Skin of body (tissue), 2 donors: ENCODE results near the gene GALNT17. TPM values are rescaled to one million over a fixed set of nuclear protein-coding genes. Genes with fewer than 3 reads are reported as not detected.
"Not testable (repeated sequence)": the region's sequence is repeated elsewhere in the genome, so short reads cannot be mapped to it uniquely, and the experiment has no call there.

Experiments
- DNase-seq: peaks from one replicate; lab custom pipeline; 2025; lab: John Stamatoyannopoulos, UW
- total RNA-seq: library from RNA; depleted of rRNA; stranded (reverse); fragments of >200 nt; gene quantifications from one replicate; pipeline ENCODE4 v1.2.3, GENCODE V29; 2014

The GALNT17 gene
- total RNA-seq, 1 donor from 2014 or later, result 6.3 TPM

- peak; percentile 23 for DNase-seq
Observed at GRCh38 chr7:71553306-71553705, 421.4 kb downstream of the GALNT17 start.

DNA sequence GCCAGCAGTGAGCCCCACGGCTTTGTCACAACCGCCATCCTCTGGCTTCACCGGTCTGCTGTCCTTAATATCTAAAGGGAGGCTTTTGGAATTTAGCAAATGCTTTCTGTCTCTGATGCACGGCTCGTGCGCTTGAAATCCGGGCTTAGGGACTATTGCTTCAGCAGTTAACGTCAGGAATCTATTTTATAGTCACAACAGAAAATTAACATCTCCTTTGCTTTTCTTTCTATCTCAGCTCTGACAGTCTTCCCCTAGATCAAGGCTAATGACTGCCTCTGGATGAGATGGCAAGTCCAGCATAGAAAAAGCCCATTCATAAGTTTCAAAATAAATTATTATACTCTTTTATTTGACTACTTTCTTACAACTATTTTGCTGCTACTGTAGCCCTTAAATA lies 423.8 kb downstream of the GALNT17 start:
- no peak for DNase-seq

- DNase-seq, result no peak
Observed at GRCh38 chr7:71558806-71559613, 427.1 kb downstream of the GALNT17 start.

- no peak for DNase-seq
Observed at GRCh38 chr7:71560354-71560995, 428.5 kb downstream of the GALNT17 start.

GRCh38 chr7:71563276-71563675 lies 431.3 kb downstream of the GALNT17 start:
- no peak for DNase-seq

DNA sequence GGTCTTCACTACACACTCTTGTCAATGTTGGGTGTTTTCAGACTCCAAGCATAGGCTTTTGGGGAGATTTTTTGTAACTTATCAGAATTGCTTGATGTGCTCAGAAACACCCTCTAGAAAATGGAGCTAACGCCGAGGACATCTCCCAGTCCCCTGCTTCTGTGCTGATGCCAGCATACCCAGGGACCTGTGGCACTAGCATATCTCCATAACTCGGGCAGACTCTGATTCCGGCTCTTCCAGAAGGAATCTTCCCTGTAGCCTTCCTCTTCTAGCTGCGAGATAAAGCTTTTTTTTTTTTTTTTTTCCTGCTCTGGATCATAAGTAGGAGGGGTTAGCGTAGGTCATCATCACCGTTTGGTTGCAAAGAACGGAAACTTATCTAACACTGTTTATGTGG lies 434.4 kb downstream of the GALNT17 start:
- no peak for DNase-seq

- DNase-seq, result no peak
Observed at GRCh38 chr7:71566991-71567390, 435.0 kb downstream of the GALNT17 start.

DNA sequence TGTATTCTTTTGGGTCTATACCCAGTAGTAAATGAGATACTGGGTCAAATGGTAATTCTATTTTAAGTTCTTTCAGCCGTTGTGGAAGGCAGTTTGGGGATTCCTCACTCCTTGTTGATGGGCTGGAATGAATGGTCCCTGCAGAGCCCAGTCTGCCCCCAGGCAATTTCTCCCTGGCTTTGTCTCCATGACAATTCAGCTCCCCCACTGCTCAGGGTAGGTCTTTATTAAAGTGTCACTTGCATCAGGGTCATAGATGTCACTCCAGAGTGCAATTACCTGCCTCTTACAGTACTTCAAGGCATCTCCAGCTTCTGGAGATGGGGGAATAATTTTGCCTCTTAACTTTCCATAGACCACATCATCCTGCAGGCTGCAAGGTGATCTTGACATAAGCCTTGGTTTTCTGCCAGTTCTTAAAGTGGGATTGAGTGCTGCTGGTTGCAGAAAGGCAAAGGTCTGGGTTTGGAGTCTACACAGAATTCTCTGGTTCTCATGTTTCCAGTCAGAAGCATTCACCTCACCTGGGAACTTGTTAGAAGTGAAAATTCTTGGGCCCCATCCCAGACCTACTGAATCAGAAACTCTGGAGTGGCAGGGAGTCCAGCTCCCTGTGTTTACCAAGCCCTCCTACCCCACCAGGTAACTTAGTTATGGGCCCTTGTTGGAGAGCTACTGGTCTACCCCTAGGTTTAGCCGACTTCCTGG lies 442.4 kb downstream of the GALNT17 start:
- no peak for DNase-seq

DNA sequence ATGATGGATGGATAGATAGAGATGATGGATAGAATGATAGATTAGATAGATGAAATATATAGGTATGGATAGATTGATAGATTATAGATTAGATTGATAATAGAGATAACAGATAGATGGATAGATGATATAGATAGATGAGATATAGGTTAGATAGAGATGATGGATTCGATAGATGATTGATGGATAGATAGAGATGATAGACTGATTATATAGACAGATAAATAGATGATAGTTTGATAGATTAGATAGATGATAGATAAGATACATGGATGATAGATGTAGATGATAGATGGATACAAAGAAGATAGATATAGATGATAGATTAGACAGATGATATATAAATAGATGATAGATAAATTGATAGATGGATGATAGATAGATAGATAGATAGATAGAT lies 448.1 kb downstream of the GALNT17 start:
- no peak for DNase-seq

- DNase-seq, result no peak
Observed at GRCh38 chr7:71584256-71584655, 452.3 kb downstream of the GALNT17 start.

- DNase-seq, result no peak
Observed at GRCh38 chr7:71591876-71592275, 459.9 kb downstream of the GALNT17 start.

DNA sequence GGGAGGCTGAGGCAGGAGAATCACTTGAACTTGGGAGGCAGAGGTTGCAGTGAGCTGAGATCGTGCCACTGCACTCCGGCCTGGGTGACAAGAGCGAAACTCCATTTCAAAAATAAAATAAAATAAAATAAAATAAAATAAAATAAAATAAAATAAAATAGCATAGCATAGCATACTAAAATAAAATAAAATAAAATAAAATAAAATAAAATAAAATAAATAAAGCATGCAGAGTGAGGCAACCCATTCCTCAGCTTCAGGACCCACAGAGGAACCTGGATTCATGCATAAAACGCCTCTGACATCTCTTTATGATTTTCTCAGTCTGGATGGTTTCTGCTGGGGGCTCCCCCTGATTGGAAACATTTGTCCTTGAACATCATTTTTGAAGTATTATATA lies 460.4 kb downstream of the GALNT17 start:
- not testable (repeated sequence) for DNase-seq

- DNase-seq, result no peak
Observed at GRCh38 chr7:71594736-71595135, 462.8 kb downstream of the GALNT17 start.

DNA sequence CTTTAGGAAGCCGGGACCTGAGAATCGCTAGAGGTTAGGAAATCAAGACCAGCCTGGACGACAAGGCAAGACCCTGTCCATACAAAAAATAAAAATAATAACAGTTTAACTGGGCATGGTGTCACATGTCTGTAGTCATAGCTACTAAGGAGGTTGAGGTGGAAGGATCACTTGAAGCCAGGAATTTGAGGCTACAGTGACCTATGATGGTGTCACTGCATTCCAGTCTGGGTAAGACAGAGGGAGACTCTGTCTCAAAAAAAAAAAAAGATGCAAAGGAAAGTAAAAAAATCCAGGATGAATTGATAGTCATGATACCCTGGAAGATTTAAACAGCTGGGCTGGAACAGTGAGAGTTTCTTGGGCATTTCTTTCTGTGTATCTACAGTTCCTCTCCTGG lies 463.2 kb downstream of the GALNT17 start:
- DNase-seq, result no peak

DNA sequence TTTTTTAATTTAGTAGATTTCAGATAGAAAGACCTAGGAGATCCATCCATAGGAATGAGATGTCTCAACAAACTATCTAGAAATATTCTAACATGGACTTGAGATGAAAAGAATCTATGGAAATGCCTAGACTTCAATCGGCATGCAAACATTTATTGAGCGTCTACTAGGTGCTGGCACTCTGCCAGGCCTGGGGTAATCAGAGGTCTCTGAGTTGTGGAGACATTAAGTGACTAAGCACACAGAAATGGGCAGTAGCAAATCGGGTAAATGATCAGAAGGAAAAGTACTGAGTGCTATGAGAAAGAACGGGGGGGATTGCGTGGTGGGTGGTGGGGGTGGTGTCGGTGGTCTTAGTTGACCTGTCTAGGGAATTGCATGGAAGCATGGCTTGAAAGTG lies 466.6 kb downstream of the GALNT17 start:
- DNase-seq, result no peak

GRCh38 chr7:71601851-71602250 lies 469.9 kb downstream of the GALNT17 start:
- DNase-seq, result peak; percentile 54

DNA sequence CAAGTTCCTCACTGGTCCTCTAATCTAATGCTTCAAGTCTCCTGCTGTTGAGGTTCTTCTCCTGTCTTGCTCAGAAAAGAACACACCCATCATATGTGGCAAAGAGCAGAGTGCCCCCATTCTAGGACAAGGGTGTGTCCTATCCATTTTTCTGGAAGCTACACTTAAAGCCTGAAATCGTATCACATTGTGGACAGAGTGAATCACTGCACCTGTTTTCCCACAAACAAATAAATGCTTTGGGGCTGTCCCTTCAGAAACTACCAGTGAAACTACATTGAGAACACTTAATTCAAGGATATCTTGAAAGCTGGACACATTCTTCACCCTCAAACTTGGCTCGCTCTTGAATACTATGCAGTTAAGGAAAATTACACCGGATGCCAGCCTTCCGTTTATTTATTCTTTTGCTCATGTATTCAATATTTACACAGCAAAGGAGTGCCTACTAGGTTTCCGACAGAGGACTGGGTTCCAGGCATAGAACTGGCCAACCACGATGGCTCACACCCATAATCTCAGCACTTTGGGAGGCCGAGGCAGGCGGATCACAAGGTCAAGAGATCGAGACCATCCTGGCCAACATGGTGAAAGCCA lies 473.0 kb downstream of the GALNT17 start:
- DNase-seq, result no peak

- no peak for DNase-seq
Observed at GRCh38 chr7:71611986-71612385, 480.0 kb downstream of the GALNT17 start.

DNA sequence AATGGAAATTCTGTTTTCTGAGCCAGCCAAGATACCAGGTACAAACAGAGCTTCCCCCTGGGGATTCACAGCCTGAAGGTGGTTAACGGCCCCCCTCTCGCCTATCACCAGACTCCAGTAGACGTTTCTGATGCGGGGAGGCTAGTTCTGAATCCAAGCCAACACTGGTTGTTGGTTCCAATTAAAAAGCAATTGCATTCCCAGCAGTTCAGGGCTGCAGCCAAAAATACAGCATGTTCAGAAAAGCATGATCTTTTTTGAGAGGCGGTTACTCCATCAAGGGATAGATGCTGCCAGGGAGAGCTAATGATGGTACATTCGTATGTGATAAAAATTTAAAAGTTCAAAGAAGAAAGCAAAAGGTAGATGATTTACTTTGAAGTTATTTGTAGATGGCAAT lies 481.0 kb downstream of the GALNT17 start:
- peak; percentile 58 for DNase-seq

DNA sequence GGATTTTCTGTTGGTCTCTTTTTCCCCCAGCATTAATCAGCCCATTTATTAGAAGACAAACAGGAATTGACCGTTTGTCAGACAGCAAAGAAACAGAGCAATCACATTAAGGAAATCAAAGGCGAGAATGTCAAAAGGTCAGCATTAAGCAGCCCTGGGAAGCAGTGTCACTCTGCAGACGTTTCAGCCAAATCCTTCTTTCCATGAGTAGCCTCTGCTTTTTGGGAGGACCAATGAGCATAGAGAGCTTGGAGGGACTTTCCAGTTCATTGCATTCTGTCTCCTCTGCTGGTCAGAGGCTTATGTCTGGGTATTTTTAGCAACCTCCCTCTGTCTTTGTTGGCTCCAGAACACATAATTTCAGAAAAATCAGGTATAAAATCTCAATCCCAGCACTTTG lies 481.4 kb downstream of the GALNT17 start:
- peak; percentile 44 for DNase-seq

DNA sequence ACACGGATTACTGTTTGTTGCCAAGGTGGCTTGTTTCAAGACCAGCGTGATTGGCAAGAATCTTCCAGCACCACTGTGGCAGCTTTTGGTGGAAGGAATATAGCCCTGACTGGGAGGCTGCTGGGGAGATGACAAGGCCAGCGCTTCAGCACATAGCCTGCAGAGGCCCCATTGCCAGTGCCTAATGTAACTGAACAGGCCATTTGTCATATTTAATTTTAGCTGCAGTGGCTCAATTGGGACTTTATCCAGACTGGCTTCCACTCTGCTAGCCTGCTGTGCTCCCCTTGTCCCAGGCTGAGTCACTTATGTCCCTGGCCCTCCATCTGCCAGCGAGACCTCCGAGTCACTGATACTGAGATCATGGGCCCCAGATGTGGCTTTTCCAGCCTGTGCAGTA lies 483.1 kb downstream of the GALNT17 start:
- DNase-seq, result no peak

DNA sequence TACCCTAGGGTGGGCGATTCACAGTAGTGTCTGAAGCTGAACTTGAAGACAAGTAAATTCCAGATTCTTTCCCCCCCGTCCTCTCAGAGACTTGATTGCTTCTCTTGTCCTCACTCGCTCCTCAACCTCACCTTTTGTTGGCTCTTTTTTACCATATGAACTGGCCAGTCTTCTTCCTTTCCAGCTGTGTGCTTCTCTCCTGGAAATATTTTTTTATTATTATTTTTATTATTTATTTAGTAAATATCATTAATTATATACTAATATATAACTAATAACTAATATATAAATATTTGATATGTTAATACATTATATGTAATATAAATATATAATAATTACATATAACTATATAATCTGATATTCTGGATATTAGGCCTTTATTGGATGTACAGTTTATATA lies 484.3 kb downstream of the GALNT17 start:
- no peak for DNase-seq
